DOHH2 (cell line): ENCODE results near the gene COLEC12.

Experiments
- H3F3A ChIP-seq: fragments of 200-600 bp; sonication (generic), shearing (Covaris generic); 2 replicates; pipeline ENCODE4 v1.6.0; 2016; ENCODE audit warnings: antibody characterized with exemption, mild to moderate bottlenecking; ENCODE audit not compliant: control insufficient read depth, insufficient read depth
- H3K27ac ChIP-seq: fragments of 200-600 bp; sonication (generic); 2 replicates; pipeline ENCODE4 v1.5.1; 2014; ENCODE audit warnings: low read depth, mild to moderate bottlenecking, low read length, moderate library complexity
- H3K27me3 ChIP-seq: fragments of 200-600 bp; sonication (generic); 2 replicates; pipeline ENCODE4 v1.6.1; 2014; ENCODE audit warnings: mild to moderate bottlenecking, low read length, mixed read lengths; ENCODE audit not compliant: control insufficient read depth
- H3K36me3 ChIP-seq: fragments of 200-600 bp; sonication (generic); 2 replicates; pipeline ENCODE4 v1.6.1; 2014; ENCODE audit warnings: mild to moderate bottlenecking, low read length, moderate library complexity, mixed read lengths; ENCODE audit not compliant: control insufficient read depth
- H3K4me1 ChIP-seq: fragments of 200-600 bp; sonication (generic); 2 replicates; pipeline ENCODE4 v1.6.1; 2014; ENCODE audit warnings: mild to moderate bottlenecking, low read length, mixed read lengths; ENCODE audit not compliant: control insufficient read depth
- H3K4me2 ChIP-seq: fragments of 200-600 bp; sonication (generic); 2 replicates; pipeline ENCODE4 v1.6.0; 2014; ENCODE audit warnings: mild to moderate bottlenecking, low read length, moderate library complexity
- H3K4me3 ChIP-seq: fragments of 200-600 bp; sonication (generic); 2 replicates; pipeline ENCODE4 v1.5.1; 2014; ENCODE audit warnings: mild to moderate bottlenecking, low read length, mixed read lengths
- H3K79me2 ChIP-seq: fragments of 200-600 bp; sonication (generic); 2 replicates; pipeline ENCODE4 v1.6.1; 2014; ENCODE audit warnings: mild to moderate bottlenecking, low read length, mixed read lengths; ENCODE audit not compliant: control insufficient read depth
- H3K9me2 ChIP-seq: fragments of 200-600 bp; sonication (generic); replicated peaks from 2 replicates; pipeline ENCODE4 v1.6.1; 2014; ENCODE audit warnings: mild to moderate bottlenecking, low read length, mixed read lengths; ENCODE audit not compliant: control insufficient read depth
- H3K9me3 ChIP-seq: fragments of 200-600 bp; sonication (generic); 2 replicates; pipeline ENCODE4 v1.6.1; 2014; ENCODE audit warnings: antibody characterized with exemption, low read length, mixed read lengths; ENCODE audit not compliant: control insufficient read depth, insufficient read depth
- H4K20me1 ChIP-seq: fragments of 200-600 bp; sonication (generic); 2 replicates; pipeline ENCODE4 v1.6.0; 2014; ENCODE audit warnings: low read depth, mild to moderate bottlenecking, antibody characterized with exemption, low read length, moderate library complexity; ENCODE audit not compliant: control insufficient read depth, insufficient read depth
- EZH2phosphoT487 ChIP-seq: fragments of 200-600 bp; sonication (generic); IDR thresholded peaks from 2 replicates; pipeline ENCODE4 v1.6.1; 2017; ENCODE audit warnings: borderline replicate concordance, mild to moderate bottlenecking, antibody characterized with exemption, low read length, moderate library complexity, mixed read lengths
- TF ChIP-seq, protein P1 (sequence below): fragments of 200-600 bp; sonication (generic); IDR thresholded peaks from one replicate; pipeline ENCODE4 v1.5.1; 2014; ENCODE audit warnings: antibody characterized with exemption, mild to moderate bottlenecking, low read depth, low read length; ENCODE audit not compliant: poor library complexity, severe bottlenecking

Gene COLEC12

GRCh38 chr18:331221-331821 lies 169.2 kb downstream of the COLEC12 start:
- Histone ChIP-seq H3K27me3 (no peaks in the 10 kb centered on the region), H3K4me2 (no peak overlapping the region)

DNA sequence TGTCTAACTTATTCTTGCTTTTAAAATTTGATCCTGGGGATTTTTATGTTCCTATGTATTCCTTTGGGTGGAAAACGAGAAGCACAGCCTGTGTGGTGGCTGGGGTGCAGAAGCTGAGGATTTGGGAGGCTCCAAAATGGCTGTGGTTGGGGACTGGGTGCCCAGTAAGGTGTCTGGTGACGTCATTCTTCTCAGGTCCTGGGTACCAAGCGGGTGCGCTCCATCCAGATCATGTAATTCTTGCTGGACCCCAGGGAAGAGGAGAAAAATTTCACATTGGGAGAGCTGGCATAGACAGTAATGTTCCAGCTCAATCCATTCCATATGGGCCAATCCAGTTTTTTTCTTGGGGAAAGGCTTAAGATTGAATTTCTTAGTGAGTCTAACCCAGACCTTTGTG lies 171.6 kb downstream of the COLEC12 start:
- H3K27me3 ChIP-seq, result no peaks in the 10 kb centered on the region
- H3K4me1 ChIP-seq, result no peaks in the 10 kb centered on the region
- H3K9me3 ChIP-seq, result no peaks in the 10 kb centered on the region
- H3K79me2 ChIP-seq, result no peaks in the 10 kb centered on the region
- no peak overlapping the region for H3K4me3 ChIP-seq
- TF ChIP-seq EZH2phosphoT487, result no peak
- TF ChIP-seq, protein P1, sequence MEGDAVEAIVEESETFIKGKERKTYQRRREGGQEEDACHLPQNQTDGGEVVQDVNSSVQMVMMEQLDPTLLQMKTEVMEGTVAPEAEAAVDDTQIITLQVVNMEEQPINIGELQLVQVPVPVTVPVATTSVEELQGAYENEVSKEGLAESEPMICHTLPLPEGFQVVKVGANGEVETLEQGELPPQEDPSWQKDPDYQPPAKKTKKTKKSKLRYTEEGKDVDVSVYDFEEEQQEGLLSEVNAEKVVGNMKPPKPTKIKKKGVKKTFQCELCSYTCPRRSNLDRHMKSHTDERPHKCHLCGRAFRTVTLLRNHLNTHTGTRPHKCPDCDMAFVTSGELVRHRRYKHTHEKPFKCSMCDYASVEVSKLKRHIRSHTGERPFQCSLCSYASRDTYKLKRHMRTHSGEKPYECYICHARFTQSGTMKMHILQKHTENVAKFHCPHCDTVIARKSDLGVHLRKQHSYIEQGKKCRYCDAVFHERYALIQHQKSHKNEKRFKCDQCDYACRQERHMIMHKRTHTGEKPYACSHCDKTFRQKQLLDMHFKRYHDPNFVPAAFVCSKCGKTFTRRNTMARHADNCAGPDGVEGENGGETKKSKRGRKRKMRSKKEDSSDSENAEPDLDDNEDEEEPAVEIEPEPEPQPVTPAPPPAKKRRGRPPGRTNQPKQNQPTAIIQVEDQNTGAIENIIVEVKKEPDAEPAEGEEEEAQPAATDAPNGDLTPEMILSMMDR, result no peak
- no peaks in the 10 kb centered on the region for H4K20me1 ChIP-seq
- no peak overlapping the region for H3K4me2 ChIP-seq
- H3K9me2 ChIP-seq, result no peaks in the 10 kb centered on the region
- no peak overlapping the region for H3K27ac ChIP-seq
- H3K36me3 ChIP-seq, result no peaks in the 10 kb centered on the region
- H3F3A ChIP-seq, result no peaks in the 10 kb centered on the region

More at GRCh38 chr18:331221-331821, 169.2 kb downstream of the COLEC12 start:
- H3K4me1 ChIP-seq, result no peaks in the 10 kb centered on the region
- no peaks in the 10 kb centered on the region for H4K20me1 ChIP-seq
- H3K4me3 ChIP-seq, result no peak overlapping the region
- no peaks in the 10 kb centered on the region for H3K79me2 ChIP-seq
- no peaks in the 10 kb centered on the region for H3K9me3 ChIP-seq
- TF ChIP-seq EZH2phosphoT487, result no peak
- TF ChIP-seq, protein P1, result no peak
- H3F3A ChIP-seq, result no peaks in the 10 kb centered on the region
- H3K36me3 ChIP-seq, result no peaks in the 10 kb centered on the region
- H3K27ac ChIP-seq, result no peak overlapping the region
- H3K9me2 ChIP-seq, result no peaks in the 10 kb centered on the region

- H3K27me3 ChIP-seq, result peaks cover 4% of the 10 kb centered on the region
- H3K36me3 ChIP-seq, result no peaks in the 10 kb centered on the region
- no peaks in the 10 kb centered on the region for H3K79me2 ChIP-seq
- H3K27ac ChIP-seq, result no peak overlapping the region
- no peaks in the 10 kb centered on the region for H3K9me3 ChIP-seq
- no peak overlapping the region for H3K4me2 ChIP-seq
- no peaks in the 10 kb centered on the region for H3K9me2 ChIP-seq
- no peaks in the 10 kb centered on the region for H4K20me1 ChIP-seq
- no peaks in the 10 kb centered on the region for H3F3A ChIP-seq
- no peak overlapping the region for H3K4me3 ChIP-seq
- TF ChIP-seq, protein P1, result no peak
- TF ChIP-seq EZH2phosphoT487, result no peak
- no peaks in the 10 kb centered on the region for H3K4me1 ChIP-seq
Measured at GRCh38 chr18:326846-327245, 173.7 kb downstream of the COLEC12 start.

- H3K9me3 ChIP-seq, result no peaks in the 10 kb centered on the region
- no peaks in the 10 kb centered on the region for H4K20me1 ChIP-seq
Measured at GRCh38 chr18:323253-323622, 177.3 kb downstream of the COLEC12 start.

More at GRCh38 chr18:323253-323622, 177.3 kb downstream of the COLEC12 start:
- H3K36me3 ChIP-seq, result no peaks in the 10 kb centered on the region
- no peak overlapping the region for H3K4me3 ChIP-seq
- H3K79me2 ChIP-seq, result no peaks in the 10 kb centered on the region
- no peak overlapping the region for H3K4me2 ChIP-seq
- peaks cover 4% of the 10 kb centered on the region for H3K27me3 ChIP-seq
- no peaks in the 10 kb centered on the region for H3K9me2 ChIP-seq
- no peak overlapping the region for H3K27ac ChIP-seq
- no peaks in the 10 kb centered on the region for H3K4me1 ChIP-seq
- no peaks in the 10 kb centered on the region for H3F3A ChIP-seq
- no peak for TF ChIP-seq EZH2phosphoT487
- TF ChIP-seq, protein P1, result no peak
